Measurements from ENCODE around the gene ARID5B. TPM values are rescaled to one million over a fixed set of nuclear protein-coding genes. Genes with fewer than 3 reads are reported as not detected.

The ARID5B gene
- total and polyA plus RNA-seq, 2 experiments from 2014 or later: 1.3 to 1.6 TPM

DNA sequence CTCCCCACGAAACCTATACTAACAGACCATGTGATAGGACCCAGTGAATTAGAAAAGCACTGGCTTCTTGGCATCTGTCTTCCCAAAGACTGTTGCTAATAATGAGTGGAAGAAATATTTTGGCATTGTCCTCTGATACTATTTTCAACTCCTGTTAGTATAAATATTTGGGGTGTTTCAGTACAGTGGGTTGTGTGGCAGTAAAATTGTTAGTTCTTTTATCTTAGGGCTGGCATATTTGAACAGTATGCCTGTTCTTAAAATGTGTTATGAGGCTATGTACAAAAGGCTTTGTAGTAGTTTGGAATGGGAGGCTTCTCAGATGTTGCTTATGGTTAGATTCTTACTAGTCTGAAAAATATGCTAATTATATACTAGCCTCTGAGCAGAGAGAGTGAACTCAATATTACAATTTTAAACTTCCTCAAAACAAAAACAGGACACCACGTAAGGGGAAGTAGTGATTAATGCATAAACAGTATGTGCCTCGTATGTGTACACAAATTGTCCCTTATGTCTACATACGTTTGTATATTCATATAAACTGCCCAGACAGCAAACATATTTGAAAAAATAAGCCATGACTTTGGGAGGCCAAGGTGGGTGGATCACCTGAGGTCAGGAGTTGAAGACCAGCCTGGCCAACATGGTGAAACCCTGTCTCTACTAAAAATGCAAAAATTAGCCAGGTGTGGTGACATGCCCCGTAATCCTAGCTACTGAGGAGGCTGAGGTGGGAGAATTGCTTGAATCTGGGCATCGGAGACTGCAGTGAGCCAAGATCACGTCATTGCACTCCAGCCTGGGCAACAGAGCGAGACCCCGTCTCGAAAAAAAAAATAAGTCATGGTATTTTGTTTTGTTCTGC lies 115.4 kb downstream of the ARID5B start (continued):
- no peak for TF ChIP-seq ZNF114 (CRISPR knock-in tag; IDR thresholded peaks at IDR 0.05)
- no peak for TF ChIP-seq STAT1 (IDR thresholded peaks at IDR 0.05; ENCODE audit: unreplicated experiment)
- TF ChIP-seq ZNF331 (CRISPR knock-in tag; IDR thresholded peaks at IDR 0.05; ENCODE audit: low read depth): no peak

DNA sequence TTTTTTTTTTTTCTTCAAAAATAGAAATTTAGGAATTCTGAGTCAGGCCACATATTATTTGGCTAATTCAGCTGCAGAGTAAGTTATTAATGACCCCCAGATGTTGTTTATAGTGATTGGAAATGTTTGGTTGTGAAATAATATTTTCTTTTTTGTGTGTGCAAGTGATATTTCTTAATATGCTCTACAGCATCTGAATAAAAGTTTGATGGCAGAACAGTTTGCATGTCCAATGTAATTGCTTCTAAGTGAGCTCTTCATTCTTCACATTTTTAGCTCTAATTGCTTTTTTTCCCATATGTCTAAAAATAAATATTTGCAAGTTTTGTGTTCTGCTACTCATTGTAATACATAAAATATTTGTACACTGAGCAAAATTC lies 116.0 kb downstream of the ARID5B start:
- H3K9me2 ChIP-seq (ENCODE audit: insufficient read depth): no peaks in the 10 kb centered on the region
- Mint-ChIP-seq H3K4me3 (no peak overlapping the region), H3K27me3 (ENCODE audit: insufficient read depth, low read depth, poor library complexity) (no peaks in the 10 kb centered on the region), H3K36me3 (ENCODE audit: low read depth) (no peaks in the 10 kb centered on the region), H3K27ac (no peak overlapping the region), H3K4me1 (peaks cover 29% of the 10 kb centered on the region), H3K9me3 (no peaks in the 10 kb centered on the region)
- H3K4me3 ChIP-seq: no peak overlapping the region
- no peak overlapping the region for H3K27ac ChIP-seq (ENCODE audit: low read depth)
- H4K20me1 ChIP-seq (replicated peaks; ENCODE audit: insufficient read depth): no peaks in the 10 kb centered on the region
- H3F3A ChIP-seq (replicated peaks; ENCODE audit: low read depth): no peaks in the 10 kb centered on the region
- H3K36me3 ChIP-seq (ENCODE audit: insufficient read depth): no peaks in the 10 kb centered on the region
- no peak for DNase-seq (ENCODE audit: low spot score)
- no peaks in the 10 kb centered on the region for H3K27me3 ChIP-seq (ENCODE audit: insufficient read depth)
- ATAC-seq: no peak
- H3K4me2 ChIP-seq: no peak overlapping the region
- no peak overlapping the region for H2AFZ ChIP-seq
- H3K79me2 ChIP-seq (replicated peaks; ENCODE audit: insufficient read depth): no peaks in the 10 kb centered on the region
- H3K4me1 ChIP-seq (ENCODE audit: insufficient read depth): peaks cover 32% of the 10 kb centered on the region
- TF ChIP-seq EZH2phosphoT487 (IDR thresholded peaks at IDR 0.05; ENCODE audit: unreplicated experiment) (no peak), ZNF331 (CRISPR knock-in tag; IDR thresholded peaks at IDR 0.05; ENCODE audit: low read depth) (no peak), CREB1 (CRISPR knock-in tag; IDR thresholded peaks at IDR 0.05; ENCODE audit: low read depth) (no peak), NANOG (IDR thresholded peaks at IDR 0.05; ENCODE audit: borderline replicate concordance) (no peak), EZH2 (IDR thresholded peaks at IDR 0.05; ENCODE audit: low read depth, unreplicated experiment) (no peak), JUNB (IDR thresholded peaks at IDR 0.05; ENCODE audit: unreplicated experiment) (no peak), STAT1 (IDR thresholded peaks at IDR 0.05; ENCODE audit: unreplicated experiment) (no peak), POLR2AphosphoS5 (IDR thresholded peaks at IDR 0.05; ENCODE audit: low read depth) (no peak), ZNF114 (CRISPR knock-in tag; IDR thresholded peaks at IDR 0.05) (no peak)
- TF ChIP-seq, protein P1, sequence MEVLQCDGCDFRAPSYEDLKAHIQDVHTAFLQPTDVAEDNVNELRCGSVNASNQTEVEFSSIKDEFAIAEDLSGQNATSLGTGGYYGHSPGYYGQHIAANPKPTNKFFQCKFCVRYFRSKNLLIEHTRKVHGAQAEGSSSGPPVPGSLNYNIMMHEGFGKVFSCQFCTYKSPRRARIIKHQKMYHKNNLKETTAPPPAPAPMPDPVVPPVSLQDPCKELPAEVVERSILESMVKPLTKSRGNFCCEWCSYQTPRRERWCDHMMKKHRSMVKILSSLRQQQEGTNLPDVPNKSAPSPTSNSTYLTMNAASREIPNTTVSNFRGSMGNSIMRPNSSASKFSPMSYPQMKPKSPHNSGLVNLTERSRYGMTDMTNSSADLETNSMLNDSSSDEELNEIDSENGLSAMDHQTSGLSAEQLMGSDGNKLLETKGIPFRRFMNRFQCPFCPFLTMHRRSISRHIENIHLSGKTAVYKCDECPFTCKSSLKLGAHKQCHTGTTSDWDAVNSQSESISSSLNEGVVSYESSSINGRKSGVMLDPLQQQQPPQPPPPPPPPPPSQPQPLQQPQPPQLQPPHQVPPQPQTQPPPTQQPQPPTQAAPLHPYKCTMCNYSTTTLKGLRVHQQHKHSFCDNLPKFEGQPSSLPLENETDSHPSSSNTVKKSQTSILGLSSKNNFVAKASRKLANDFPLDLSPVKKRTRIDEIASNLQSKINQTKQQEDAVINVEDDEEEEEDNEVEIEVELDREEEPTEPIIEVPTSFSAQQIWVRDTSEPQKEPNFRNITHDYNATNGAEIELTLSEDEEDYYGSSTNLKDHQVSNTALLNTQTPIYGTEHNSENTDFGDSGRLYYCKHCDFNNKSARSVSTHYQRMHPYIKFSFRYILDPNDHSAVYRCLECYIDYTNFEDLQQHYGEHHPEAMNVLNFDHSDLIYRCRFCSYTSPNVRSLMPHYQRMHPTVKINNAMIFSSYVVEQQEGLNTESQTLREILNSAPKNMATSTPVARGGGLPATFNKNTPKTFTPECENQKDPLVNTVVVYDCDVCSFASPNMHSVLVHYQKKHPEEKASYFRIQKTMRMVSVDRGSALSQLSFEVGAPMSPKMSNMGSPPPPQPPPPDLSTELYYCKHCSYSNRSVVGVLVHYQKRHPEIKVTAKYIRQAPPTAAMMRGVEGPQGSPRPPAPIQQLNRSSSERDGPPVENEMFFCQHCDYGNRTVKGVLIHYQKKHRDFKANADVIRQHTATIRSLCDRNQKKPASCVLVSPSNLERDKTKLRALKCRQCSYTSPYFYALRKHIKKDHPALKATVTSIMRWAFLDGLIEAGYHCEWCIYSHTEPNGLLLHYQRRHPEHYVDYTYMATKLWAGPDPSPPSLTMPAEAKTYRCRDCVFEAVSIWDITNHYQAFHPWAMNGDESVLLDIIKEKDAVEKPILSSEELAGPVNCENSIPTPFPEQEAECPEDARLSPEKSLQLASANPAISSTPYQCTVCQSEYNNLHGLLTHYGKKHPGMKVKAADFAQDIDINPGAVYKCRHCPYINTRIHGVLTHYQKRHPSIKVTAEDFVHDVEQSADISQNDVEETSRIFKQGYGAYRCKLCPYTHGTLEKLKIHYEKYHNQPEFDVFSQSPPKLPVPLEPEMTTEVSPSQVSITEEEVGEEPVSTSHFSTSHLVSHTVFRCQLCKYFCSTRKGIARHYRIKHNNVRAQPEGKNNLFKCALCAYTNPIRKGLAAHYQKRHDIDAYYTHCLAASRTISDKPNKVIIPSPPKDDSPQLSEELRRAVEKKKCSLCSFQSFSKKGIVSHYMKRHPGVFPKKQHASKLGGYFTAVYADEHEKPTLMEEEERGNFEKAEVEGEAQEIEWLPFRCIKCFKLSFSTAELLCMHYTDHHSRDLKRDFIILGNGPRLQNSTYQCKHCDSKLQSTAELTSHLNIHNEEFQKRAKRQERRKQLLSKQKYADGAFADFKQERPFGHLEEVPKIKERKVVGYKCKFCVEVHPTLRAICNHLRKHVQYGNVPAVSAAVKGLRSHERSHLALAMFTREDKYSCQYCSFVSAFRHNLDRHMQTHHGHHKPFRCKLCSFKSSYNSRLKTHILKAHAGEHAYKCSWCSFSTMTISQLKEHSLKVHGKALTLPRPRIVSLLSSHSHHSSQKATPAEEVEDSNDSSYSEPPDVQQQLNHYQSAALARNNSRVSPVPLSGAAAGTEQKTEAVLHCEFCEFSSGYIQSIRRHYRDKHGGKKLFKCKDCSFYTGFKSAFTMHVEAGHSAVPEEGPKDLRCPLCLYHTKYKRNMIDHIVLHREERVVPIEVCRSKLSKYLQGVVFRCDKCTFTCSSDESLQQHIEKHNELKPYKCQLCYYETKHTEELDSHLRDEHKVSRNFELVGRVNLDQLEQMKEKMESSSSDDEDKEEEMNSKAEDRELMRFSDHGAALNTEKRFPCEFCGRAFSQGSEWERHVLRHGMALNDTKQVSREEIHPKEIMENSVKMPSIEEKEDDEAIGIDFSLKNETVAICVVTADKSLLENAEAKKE (CRISPR knock-in tag; IDR thresholded peaks at IDR 0.05): no peak
- TF ChIP-seq, protein P2, sequence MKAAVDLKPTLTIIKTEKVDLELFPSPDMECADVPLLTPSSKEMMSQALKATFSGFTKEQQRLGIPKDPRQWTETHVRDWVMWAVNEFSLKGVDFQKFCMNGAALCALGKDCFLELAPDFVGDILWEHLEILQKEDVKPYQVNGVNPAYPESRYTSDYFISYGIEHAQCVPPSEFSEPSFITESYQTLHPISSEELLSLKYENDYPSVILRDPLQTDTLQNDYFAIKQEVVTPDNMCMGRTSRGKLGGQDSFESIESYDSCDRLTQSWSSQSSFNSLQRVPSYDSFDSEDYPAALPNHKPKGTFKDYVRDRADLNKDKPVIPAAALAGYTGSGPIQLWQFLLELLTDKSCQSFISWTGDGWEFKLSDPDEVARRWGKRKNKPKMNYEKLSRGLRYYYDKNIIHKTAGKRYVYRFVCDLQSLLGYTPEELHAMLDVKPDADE (IDR thresholded peaks at IDR 0.05): no peak
- TF ChIP-seq, protein P3, sequence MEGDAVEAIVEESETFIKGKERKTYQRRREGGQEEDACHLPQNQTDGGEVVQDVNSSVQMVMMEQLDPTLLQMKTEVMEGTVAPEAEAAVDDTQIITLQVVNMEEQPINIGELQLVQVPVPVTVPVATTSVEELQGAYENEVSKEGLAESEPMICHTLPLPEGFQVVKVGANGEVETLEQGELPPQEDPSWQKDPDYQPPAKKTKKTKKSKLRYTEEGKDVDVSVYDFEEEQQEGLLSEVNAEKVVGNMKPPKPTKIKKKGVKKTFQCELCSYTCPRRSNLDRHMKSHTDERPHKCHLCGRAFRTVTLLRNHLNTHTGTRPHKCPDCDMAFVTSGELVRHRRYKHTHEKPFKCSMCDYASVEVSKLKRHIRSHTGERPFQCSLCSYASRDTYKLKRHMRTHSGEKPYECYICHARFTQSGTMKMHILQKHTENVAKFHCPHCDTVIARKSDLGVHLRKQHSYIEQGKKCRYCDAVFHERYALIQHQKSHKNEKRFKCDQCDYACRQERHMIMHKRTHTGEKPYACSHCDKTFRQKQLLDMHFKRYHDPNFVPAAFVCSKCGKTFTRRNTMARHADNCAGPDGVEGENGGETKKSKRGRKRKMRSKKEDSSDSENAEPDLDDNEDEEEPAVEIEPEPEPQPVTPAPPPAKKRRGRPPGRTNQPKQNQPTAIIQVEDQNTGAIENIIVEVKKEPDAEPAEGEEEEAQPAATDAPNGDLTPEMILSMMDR (conservative IDR thresholded peaks at IDR 0.05; ENCODE audit: low read depth in 2 of 2): no peak

All from GM23338 (cell line).